HG03354 (cell line): Measurements from ENCODE around the gene TCF7L2.

Experiments used
- ATAC-seq: cut with Tn5 transposase; IDR thresholded peaks from one replicate; pipeline ENCODE4 v1.9.1; 2021; ENCODE audit warnings: mild to moderate bottlenecking; ENCODE audit not compliant: unreplicated experiment, poor library complexity, severe bottlenecking

The TCF7L2 gene

DNA sequence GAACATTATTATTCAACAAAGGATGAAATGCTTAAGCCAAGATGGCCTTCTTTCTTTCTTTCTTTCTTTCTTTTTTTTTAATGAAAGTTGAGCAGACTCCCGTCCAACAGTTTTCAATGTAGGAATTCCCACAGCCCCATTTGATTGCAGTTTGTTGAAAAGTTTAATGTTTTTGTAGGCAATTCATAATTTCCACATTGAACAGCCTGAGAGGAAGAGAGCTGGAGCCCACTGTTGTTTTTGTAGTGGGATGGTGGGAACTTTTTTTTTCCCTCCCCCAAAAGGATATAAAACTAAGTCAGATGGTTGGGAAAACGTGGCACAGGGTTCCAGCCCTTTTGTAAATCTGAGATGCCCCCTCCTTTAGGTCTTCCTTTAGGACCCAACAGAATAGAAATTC lies 86.6 kb downstream of the TCF7L2 start:
- ATAC-seq, result no peak

DNA sequence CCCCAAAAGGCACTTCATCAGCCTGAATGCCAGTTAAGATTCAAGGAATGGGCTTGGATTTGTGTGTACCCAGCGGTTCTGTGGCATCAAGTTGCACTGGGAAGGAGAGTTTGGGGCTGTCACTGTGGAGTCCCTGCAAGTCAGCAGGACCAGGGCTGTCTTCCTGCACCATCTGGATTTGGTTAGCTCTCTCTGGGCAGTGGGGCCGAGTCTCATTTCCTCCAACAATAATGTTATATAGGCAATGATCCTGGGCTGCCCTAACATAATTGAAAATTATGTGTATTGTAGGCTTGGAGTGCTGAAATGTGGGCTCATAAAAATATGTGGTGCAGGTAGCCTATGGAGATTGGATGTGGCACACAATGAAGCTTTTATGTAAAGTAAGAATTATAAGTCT lies 87.2 kb downstream of the TCF7L2 start:
- no peak for ATAC-seq

GRCh38 chr10:113038183-113038582 lies 88.1 kb downstream of the TCF7L2 start:
- ATAC-seq, result no peak

GRCh38 chr10:113038985-113039384 lies 88.9 kb downstream of the TCF7L2 start:
- ATAC-seq, result no peak

- ATAC-seq, result no peak
Observed at GRCh38 chr10:113041324-113041723, 91.3 kb downstream of the TCF7L2 start.

- no peak for ATAC-seq
Observed at GRCh38 chr10:113041841-113042750, 92.0 kb downstream of the TCF7L2 start.

GRCh38 chr10:113042868-113043267 lies 92.8 kb downstream of the TCF7L2 start:
- no peak for ATAC-seq

- no peak for ATAC-seq
Observed at GRCh38 chr10:113044016-113044755, 94.1 kb downstream of the TCF7L2 start.

- no peak for ATAC-seq
Observed at GRCh38 chr10:113045147-113046055, 95.4 kb downstream of the TCF7L2 start.

GRCh38 chr10:113047151-113047550 lies 97.1 kb downstream of the TCF7L2 start:
- no peak for ATAC-seq

- no peak for ATAC-seq
Observed at GRCh38 chr10:113047605-113047962, 97.5 kb downstream of the TCF7L2 start.

- ATAC-seq, result no peak
Observed at GRCh38 chr10:113047963-113048781, 98.1 kb downstream of the TCF7L2 start.

- no peak for ATAC-seq
Observed at GRCh38 chr10:113049881-113050280, 99.8 kb downstream of the TCF7L2 start.

DNA sequence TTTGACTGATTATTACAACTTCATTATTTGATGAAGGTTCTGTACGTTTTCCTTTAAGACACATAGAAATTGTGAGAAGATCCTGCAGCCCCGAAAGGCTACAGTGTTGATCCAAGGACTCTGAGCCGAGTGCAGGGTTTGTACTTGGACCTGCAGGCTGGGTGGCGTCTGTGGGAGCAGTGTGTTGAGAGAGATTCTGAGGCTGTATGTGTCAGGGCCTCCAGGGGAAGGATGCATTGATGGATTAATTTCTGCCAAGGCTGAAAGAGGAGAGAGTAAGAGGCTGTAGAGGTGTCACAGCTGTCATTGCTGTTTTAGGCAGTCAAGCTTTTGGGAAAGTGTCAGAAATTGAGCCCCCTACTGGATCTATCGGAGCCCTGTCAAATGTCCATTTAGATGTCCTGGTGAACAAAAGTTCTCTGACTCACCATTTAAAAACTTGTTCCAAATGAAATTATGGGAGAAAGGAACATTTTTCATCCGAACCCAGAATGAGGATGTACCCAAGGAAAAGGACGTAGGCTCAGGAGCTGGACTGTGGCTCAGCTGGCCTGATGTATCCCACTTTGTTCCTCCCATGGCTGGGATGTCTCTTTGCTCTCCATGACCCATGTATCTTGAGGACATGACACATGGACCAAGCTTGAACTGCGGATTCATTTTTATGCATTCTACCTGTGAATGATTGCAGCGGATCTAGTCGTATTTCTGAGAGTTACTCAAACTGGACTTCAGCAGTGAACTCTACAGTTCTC lies 102.2 kb downstream of the TCF7L2 start:
- ATAC-seq, result no peak

DNA sequence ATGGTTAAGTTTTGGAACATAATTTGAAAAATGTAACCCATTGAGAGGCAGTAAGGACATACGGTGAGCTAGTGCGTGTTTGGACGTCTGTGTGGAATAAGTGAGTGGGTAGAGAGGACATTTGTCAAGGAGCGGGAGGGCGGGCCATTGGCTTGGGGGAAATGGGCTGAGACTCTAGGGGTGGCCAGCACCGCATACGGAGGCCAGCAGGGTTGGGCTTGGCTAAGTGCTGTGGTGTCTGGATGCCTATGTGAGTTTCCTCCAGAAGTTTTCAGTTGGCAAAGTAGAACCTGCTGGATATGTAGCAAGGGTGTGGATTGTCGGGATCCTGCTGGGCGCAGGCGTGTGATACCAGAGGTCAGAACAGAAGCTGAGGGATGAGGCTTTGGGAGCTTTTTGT lies 103.0 kb downstream of the TCF7L2 start:
- ATAC-seq, result no peak

DNA sequence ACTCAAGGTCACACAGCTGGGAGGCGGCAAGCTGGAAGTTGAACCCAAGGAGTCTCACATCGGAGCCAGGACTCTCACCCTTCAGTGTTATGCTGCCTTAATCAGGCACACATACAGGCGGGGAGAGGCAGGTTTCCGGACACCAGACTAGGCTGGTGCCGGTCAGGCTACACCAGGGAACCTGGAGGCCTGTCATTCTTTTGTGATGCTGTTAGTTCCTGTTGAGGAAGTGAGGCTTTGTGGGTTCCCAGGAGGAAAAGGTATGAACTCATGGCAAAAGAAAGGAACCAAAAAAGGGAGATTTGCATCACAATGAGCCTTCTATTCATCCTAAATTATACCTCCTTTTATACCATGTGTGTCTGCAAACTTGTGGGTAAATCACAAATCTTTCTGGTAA lies 103.8 kb downstream of the TCF7L2 start:
- no peak for ATAC-seq

- no peak for ATAC-seq
Observed at GRCh38 chr10:113055458-113055857, 105.4 kb downstream of the TCF7L2 start.

DNA sequence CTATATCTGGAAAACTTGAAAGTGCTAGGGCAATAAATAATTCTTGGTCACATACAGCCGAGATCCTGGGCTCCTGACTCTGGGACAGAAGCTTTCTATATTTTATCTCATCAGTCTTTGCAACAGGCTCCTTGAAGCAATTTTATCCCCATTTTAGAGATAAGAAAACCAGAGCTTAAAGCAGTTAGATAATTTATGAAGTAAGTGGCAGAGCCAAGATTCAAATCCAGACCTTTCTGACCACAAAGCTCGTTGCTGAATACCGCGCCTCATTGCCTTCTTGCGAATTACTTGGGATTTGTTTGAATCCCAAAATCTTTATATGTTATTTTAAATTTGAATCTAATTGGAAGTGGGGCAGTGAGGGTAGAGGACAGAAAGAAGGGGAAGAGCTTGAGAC lies 106.0 kb downstream of the TCF7L2 start:
- no peak for ATAC-seq
